Breast epithelium (tissue), 3 donors: ENCODE results near the gene UBASH3B.

Source experiments
- POLR2A ChIP-seq: fragments of 450-650 bp; IDR thresholded peaks from one replicate; pipeline ENCODE4 v1.6.1; 2016; ENCODE audit warnings: antibody characterized with exemption, mild to moderate bottlenecking, moderate library complexity
- POLR2AphosphoS5 ChIP-seq, 3 donors: sonication (generic); formaldehyde crosslinking; IDR thresholded peaks; one replicate each; pipeline ENCODE4 v1.6.1; 2017; ENCODE audit warnings: antibody characterized with exemption in 3 of 3
- TF ChIP-seq, protein P1 (sequence below), 3 donors: fragments of 450-650 bp; IDR thresholded peaks; one replicate each; pipeline ENCODE4 v1.5.1; 2016 to 2017; ENCODE audit warnings: antibody characterized with exemption in 3 of 3, mild to moderate bottlenecking in 3 of 3, moderate library complexity in 3 of 3

DNA sequence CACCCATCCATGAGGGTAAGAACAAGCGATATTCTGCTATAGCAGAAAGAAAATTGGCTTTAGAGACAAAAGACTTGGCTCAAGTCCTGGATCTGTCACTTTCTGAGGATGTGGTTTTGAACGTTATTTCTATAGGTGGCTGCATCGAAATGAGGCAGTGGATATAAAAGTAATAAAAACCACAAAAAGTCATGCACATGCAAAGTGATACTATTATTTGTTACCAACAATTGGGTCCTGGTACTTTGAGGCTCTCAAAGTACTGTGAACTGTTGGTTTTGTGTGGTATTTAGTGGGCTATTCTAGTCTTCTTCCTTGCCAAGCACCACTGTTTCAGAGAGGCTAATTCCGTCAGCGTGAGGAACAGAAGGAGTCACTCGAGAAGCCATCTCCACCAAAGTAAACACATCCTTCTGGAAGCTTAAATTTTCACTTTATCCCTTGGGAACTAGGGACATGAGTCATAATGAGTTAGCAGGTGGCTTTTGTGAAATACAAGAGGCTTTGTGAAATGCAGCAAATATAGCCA is 13.1 kb downstream of the UBASH3B start:
- TF ChIP-seq, protein P1, sequence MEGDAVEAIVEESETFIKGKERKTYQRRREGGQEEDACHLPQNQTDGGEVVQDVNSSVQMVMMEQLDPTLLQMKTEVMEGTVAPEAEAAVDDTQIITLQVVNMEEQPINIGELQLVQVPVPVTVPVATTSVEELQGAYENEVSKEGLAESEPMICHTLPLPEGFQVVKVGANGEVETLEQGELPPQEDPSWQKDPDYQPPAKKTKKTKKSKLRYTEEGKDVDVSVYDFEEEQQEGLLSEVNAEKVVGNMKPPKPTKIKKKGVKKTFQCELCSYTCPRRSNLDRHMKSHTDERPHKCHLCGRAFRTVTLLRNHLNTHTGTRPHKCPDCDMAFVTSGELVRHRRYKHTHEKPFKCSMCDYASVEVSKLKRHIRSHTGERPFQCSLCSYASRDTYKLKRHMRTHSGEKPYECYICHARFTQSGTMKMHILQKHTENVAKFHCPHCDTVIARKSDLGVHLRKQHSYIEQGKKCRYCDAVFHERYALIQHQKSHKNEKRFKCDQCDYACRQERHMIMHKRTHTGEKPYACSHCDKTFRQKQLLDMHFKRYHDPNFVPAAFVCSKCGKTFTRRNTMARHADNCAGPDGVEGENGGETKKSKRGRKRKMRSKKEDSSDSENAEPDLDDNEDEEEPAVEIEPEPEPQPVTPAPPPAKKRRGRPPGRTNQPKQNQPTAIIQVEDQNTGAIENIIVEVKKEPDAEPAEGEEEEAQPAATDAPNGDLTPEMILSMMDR (IDR thresholded peaks at IDR 0.05): no peak
- no peak for TF ChIP-seq POLR2AphosphoS5 (IDR thresholded peaks at IDR 0.05)
- TF ChIP-seq POLR2A: no peak
